Measurements from ENCODE around the gene PLCD3. TPM values are rescaled to one million over a fixed set of nuclear protein-coding genes. Genes with fewer than 3 reads are reported as not detected.
A peak's percentile ranks its signal among the peaks of the same experiment; 100 is the strongest.

The PLCD3 gene
- total and polyA plus RNA-seq, 2 of the 13 experiments (the other 11 are each of a cell fraction or from before 2014, with no cell fraction given), result 11.3 to 39.1 TPM

DNA sequence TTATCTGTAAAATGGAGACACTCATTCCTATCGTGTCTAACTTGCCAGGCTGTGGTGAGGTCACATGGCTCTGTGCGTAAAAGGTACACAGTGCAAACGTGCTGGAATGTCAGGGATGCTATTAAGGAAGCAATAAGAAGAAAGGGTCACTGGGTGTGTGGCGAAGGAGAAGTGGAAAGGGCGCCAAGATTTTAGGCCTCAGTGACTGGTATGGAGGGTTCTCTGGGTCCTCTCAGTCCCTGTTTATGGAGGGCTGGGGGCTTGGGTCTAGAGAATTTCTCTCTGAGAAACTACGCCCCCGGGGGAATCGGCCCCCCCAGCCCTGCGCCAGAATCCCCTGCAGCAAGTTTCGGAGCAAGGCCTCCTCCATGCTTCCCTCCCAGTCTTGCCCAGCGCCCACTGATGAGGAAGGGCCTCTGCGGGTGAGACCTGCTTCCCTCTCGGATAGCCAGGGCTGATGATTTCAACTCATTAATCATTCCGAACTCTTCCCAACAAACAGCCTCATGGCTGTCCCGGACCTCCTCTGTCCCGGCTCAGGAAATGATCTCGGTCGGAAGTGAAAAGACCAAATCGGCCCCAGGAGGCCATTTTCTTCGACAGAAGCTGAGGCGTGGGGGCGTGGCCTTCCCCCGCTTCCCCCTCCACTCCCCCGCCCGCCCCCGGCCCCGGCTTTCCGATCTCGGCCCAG, 14.7 kb upstream of the PLCD3 start (continued):
- TF ChIP-seq ZNF136 (CRISPR knock-in tag; IDR thresholded peaks at IDR 0.05; ENCODE audit: low read depth) (no peak), KAT7 (CRISPR knock-in tag; IDR thresholded peaks at IDR 0.05; ENCODE audit: borderline replicate concordance) (no peak), SRSF4 (IDR thresholded peaks at IDR 0.05; ENCODE audit: low read depth, low read length, poor library complexity, severe bottlenecking) (no peak), ZNF354B (CRISPR knock-in tag; IDR thresholded peaks at IDR 0.05) (no peak), ZNF839 (CRISPR knock-in tag; IDR thresholded peaks at IDR 0.05; ENCODE audit: borderline replicate concordance) (no peak), CHD2 (IDR thresholded peaks at IDR 0.05; ENCODE audit: low read depth, low read length) (peak; percentile 11; the same call in 1 of the 2 replicates)
- TF ChIP-seq, protein P1, sequence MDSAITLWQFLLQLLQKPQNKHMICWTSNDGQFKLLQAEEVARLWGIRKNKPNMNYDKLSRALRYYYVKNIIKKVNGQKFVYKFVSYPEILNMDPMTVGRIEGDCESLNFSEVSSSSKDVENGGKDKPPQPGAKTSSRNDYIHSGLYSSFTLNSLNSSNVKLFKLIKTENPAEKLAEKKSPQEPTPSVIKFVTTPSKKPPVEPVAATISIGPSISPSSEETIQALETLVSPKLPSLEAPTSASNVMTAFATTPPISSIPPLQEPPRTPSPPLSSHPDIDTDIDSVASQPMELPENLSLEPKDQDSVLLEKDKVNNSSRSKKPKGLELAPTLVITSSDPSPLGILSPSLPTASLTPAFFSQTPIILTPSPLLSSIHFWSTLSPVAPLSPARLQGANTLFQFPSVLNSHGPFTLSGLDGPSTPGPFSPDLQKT (CRISPR knock-in tag; IDR thresholded peaks at IDR 0.05; ENCODE audit: borderline replicate concordance), result no peak
- TF ChIP-seq, protein P2, sequence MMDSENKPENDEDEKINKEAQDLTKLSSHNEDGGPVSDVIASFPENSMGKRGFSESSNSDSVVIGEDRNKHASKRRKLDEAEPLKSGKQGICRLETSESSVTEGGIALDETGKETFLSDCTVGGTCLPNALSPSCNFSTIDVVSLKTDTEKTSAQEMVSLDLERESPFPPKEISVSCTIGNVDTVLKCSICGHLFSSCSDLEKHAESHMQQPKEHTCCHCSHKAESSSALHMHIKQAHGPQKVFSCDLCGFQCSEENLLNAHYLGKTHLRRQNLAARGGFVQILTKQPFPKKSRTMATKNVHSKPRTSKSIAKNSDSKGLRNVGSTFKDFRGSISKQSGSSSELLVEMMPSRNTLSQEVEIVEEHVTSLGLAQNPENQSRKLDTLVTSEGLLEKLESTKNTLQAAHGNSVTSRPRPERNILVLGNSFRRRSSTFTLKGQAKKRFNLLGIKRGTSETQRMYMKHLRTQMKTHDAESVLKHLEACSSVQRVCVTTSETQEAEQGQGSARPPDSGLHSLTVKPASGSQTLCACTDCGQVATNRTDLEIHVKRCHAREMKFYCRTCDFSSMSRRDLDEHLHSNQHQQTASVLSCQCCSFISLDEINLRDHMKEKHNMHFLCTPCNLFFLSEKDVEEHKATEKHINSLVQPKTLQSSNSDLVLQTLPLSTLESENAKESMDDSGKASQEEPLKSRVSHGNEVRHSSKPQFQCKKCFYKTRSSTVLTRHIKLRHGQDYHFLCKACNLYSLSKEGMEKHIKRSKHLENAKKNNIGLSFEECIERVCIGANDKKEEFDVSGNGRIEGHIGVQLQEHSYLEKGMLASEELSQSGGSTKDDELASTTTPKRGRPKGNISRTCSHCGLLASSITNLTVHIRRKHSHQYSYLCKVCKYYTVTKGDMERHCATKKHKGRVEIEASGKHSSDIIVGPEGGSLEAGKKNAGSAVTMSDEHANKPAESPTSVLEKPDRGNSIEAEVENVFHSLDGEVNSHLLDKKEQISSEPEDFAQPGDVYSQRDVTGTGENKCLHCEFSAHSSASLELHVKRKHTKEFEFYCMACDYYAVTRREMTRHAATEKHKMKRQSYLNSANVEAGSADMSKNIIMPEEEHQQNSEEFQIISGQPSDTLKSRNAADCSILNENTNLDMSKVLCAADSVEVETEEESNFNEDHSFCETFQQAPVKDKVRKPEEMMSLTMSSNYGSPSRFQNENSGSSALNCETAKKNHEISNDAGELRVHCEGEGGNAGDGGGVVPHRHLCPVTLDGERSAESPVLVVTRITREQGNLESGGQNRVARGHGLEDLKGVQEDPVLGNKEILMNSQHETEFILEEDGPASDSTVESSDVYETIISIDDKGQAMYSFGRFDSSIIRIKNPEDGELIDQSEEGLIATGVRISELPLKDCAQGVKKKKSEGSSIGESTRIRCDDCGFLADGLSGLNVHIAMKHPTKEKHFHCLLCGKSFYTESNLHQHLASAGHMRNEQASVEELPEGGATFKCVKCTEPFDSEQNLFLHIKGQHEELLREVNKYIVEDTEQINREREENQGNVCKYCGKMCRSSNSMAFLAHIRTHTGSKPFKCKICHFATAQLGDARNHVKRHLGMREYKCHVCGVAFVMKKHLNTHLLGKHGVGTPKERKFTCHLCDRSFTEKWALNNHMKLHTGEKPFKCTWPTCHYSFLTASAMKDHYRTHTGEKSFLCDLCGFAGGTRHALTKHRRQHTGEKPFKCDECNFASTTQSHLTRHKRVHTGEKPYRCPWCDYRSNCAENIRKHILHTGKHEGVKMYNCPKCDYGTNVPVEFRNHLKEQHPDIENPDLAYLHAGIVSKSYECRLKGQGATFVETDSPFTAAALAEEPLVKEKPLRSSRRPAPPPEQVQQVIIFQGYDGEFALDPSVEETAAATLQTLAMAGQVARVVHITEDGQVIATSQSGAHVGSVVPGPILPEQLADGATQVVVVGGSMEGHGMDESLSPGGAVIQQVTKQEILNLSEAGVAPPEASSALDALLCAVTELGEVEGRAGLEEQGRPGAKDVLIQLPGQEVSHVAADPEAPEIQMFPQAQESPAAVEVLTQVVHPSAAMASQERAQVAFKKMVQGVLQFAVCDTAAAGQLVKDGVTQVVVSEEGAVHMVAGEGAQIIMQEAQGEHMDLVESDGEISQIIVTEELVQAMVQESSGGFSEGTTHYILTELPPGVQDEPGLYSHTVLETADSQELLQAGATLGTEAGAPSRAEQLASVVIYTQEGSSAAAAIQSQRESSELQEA (CRISPR knock-in tag; IDR thresholded peaks at IDR 0.05; ENCODE audit: not compliant biosample characterization), result no peak
- TF ChIP-seq, protein P3, sequence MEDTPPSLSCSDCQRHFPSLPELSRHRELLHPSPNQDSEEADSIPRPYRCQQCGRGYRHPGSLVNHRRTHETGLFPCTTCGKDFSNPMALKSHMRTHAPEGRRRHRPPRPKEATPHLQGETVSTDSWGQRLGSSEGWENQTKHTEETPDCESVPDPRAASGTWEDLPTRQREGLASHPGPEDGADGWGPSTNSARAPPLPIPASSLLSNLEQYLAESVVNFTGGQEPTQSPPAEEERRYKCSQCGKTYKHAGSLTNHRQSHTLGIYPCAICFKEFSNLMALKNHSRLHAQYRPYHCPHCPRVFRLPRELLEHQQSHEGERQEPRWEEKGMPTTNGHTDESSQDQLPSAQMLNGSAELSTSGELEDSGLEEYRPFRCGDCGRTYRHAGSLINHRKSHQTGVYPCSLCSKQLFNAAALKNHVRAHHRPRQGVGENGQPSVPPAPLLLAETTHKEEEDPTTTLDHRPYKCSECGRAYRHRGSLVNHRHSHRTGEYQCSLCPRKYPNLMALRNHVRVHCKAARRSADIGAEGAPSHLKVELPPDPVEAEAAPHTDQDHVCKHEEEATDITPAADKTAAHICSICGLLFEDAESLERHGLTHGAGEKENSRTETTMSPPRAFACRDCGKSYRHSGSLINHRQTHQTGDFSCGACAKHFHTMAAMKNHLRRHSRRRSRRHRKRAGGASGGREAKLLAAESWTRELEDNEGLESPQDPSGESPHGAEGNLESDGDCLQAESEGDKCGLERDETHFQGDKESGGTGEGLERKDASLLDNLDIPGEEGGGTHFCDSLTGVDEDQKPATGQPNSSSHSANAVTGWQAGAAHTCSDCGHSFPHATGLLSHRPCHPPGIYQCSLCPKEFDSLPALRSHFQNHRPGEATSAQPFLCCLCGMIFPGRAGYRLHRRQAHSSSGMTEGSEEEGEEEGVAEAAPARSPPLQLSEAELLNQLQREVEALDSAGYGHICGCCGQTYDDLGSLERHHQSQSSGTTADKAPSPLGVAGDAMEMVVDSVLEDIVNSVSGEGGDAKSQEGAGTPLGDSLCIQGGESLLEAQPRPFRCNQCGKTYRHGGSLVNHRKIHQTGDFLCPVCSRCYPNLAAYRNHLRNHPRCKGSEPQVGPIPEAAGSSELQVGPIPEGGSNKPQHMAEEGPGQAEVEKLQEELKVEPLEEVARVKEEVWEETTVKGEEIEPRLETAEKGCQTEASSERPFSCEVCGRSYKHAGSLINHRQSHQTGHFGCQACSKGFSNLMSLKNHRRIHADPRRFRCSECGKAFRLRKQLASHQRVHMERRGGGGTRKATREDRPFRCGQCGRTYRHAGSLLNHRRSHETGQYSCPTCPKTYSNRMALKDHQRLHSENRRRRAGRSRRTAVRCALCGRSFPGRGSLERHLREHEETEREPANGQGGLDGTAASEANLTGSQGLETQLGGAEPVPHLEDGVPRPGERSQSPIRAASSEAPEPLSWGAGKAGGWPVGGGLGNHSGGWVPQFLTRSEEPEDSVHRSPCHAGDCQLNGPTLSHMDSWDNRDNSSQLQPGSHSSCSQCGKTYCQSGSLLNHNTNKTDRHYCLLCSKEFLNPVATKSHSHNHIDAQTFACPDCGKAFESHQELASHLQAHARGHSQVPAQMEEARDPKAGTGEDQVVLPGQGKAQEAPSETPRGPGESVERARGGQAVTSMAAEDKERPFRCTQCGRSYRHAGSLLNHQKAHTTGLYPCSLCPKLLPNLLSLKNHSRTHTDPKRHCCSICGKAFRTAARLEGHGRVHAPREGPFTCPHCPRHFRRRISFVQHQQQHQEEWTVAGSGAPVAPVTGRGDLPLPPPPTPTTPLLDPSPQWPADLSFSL (CRISPR knock-in tag; IDR thresholded peaks at IDR 0.05), result no peak
- TF ChIP-seq, protein P4, sequence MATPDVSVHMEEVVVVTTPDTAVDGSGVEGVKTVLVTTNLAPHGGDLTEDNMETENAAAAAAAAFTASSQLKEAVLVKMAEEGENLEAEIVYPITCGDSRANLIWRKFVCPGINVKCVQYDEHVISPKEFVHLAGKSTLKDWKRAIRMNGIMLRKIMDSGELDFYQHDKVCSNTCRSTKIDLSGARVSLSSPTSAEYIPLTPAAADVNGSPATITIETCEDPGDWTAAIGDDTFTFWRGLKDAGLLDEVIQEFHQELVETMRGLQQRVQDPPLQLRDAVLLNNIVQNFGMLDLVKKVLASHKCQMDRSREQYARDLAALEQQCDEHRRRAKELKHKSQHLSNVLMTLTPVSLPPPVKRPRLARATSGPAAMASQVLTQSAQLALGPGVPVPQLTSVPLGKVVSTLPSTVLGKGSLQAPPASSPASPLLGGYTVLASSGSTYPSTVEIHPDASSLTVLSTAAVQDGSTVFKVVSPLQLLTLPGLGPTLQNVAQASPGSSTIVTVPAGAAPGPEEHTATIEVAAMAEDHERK (CRISPR knock-in tag; IDR thresholded peaks at IDR 0.05; ENCODE audit: low read depth), result no peak
